ENCODE data around the gene MACROD1. TPM values are rescaled to one million over a fixed set of nuclear protein-coding genes. Genes with fewer than 3 reads are reported as not detected.

Gene MACROD1
- polyA plus RNA-seq, 2 donors, result 25.6 to 75.6 TPM

DNA sequence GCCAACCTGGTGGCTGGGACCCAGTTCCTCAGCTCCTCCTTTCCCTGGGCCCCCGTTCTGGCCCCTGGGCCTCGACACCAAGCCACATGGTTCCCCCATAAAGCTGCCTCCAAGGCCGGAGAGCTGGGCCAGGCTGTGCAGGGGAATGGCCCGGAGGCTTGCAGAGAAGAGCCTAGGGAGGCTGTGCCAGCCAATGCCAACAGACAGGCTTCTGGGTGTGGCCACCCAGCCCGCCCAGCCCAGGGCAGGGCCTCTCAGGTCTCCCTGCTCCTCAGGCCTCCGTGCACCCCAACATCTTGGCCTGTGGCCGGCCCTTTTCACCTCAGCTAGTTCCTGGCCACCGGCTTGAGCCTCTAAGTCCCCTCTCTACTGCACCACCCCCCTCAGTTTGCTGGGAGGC lies 147.6 kb downstream of the MACROD1 start:
- 59 to 70% methylated on average over 7 to 8 of the region's 8 CpGs for WGBS, 2 donors
- Histone ChIP-seq H3K27me3 (ENCODE audit: control insufficient read depth in 1 of 2, insufficient read depth in 2 of 2, low read length in 2 of 2) (no peaks in the 10 kb centered on the region), H3K36me3 (ENCODE audit: control insufficient read depth in 2 of 2, insufficient read depth in 2 of 2, low read length in 1 of 2) (no peaks in the 10 kb centered on the region), H3K9me3 (ENCODE audit: control insufficient read depth in 2 of 2, insufficient read depth in 1 of 2, low read depth in 1 of 2, low read length in 1 of 2) (no peaks in the 10 kb centered on the region), H3K4me3 (ENCODE audit: low read depth in 1 of 2, low read length in 2 of 2) (no peak overlapping the region), H3K27ac (ENCODE audit: low read depth in 2 of 2, low read length in 1 of 2) (no peak overlapping the region), H3K4me1 (ENCODE audit: control insufficient read depth in 2 of 2, insufficient read depth in 2 of 2, low read length in 1 of 2) (peaks cover 0 to 5% of the 10 kb centered on the region in 2 donors)

DNA sequence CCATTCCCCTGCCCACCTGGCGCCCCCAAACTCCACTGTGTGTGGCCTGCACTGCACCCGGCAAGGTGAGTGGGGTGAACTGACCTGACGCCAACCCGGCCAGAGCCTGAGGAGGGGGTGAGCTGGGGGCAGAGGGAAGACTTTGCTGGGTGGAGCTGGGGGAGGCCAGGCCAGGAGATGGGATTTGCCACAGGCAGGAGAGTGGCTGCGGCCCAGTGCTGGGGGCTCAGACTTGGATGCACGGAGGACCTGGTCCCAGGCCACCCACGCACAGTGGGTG lies 148.0 kb downstream of the MACROD1 start:
- Histone ChIP-seq H3K36me3 (ENCODE audit: control insufficient read depth in 2 of 2, insufficient read depth in 2 of 2, low read length in 1 of 2) (no peaks in the 10 kb centered on the region), H3K4me1 (ENCODE audit: control insufficient read depth in 2 of 2, insufficient read depth in 2 of 2, low read length in 1 of 2) (peaks cover 0 to 5% of the 10 kb centered on the region in 2 donors), H3K9me3 (ENCODE audit: control insufficient read depth in 2 of 2, insufficient read depth in 1 of 2, low read depth in 1 of 2, low read length in 1 of 2) (no peaks in the 10 kb centered on the region), H3K27me3 (ENCODE audit: control insufficient read depth in 1 of 2, insufficient read depth in 2 of 2, low read length in 2 of 2) (no peaks in the 10 kb centered on the region), H3K4me3 (ENCODE audit: low read depth in 1 of 2, low read length in 2 of 2) (no peak overlapping the region), H3K27ac (ENCODE audit: low read depth in 2 of 2, low read length in 1 of 2) (no peak overlapping the region)
- 74 to 81% methylated on average over 7 of the region's 7 CpGs for WGBS, 2 donors

DNA sequence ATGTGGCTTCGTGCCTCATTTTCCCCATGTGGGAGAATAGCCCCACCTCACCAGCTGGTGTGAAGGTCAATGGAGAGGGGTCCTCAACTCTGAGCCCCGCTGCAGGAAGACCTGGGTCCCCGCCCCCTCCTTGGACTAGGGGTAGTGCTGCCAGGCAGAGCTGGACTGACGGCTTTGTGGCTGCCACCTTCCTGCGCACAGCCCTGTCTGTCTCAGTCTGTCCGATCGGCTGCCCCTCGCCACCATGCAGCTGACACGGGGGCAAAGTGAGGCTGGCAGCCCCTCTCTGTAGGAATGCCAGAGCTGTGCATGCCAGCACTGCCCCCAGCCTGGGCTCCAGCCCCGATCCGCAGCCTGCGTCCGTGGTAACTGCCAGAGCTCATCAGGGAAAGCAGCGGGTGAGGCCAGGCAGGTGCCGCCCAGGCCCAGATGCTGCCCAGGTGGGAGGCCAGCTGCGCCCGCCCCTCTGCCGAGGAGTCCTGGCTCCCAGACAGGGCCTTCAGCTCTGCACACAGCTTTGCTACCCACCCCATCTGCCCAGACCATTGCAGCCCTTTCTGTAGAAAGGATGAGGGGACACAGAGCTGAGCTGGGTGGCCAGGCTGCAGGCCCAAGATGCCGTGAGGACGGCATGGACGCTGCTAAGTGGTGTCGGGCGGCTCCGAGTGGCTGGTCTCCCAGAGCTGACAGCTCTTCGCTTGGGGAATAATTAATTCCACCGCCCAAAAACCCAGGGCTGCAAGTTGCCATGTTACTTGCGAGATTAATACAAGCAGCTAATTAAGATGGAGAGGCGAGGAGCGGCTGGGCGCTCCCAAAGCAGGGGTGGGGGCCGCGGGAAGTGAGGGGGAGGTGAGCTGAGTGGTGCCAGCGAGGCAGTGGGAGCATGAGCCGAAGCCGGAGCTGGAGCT lies 149.7 kb downstream of the MACROD1 start:
- H3K4me3 ChIP-seq (ENCODE audit: low read depth in 1 of 2, low read length in 2 of 2), result no peak overlapping the region
- peaks cover 0 to under 1% of the 10 kb centered on the region in 2 donors for H3K9me3 ChIP-seq (ENCODE audit: control insufficient read depth in 2 of 2, insufficient read depth in 1 of 2, low read depth in 1 of 2, low read length in 1 of 2)
- no peak overlapping the region for H3K27ac ChIP-seq (ENCODE audit: low read depth in 2 of 2, low read length in 1 of 2)
- H3K27me3 ChIP-seq (ENCODE audit: control insufficient read depth in 1 of 2, insufficient read depth in 2 of 2, low read length in 2 of 2), result no peaks in the 10 kb centered on the region
- WGBS, 2 donors, result 87 to 91% methylated on average over 33 to 35 of the region's 35 CpGs
- H3K36me3 ChIP-seq (ENCODE audit: control insufficient read depth in 2 of 2, insufficient read depth in 2 of 2, low read length in 1 of 2), result no peaks in the 10 kb centered on the region
- peaks cover 0 to 1% of the 10 kb centered on the region in 2 donors for H3K4me1 ChIP-seq (ENCODE audit: control insufficient read depth in 2 of 2, insufficient read depth in 2 of 2, low read length in 1 of 2)

DNA sequence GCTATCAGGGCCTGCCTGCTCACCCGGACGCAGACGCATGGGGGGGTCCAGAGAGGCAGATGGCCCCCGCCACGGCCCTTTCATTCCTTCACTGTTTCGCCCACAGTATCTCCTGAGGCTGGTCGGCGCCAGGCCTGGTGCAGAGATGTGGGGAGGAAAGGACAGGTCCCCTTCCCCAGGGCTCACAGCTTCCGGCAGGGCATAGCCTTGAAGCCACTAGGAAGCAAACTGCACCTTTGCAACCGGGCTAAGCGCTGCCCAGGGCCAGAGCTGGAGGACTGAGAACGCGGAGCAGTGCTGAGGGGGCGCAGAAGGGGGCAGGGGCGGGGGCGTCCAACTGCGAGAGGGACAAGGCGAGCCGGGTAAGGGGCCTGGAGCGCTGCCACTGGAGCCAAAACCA lies 150.4 kb downstream of the MACROD1 start:
- Histone ChIP-seq H3K4me1 (ENCODE audit: control insufficient read depth in 2 of 2, insufficient read depth in 2 of 2, low read length in 1 of 2) (no peaks in the 10 kb centered on the region), H3K27me3 (ENCODE audit: control insufficient read depth in 1 of 2, insufficient read depth in 2 of 2, low read length in 2 of 2) (no peaks in the 10 kb centered on the region), H3K9me3 (ENCODE audit: control insufficient read depth in 2 of 2, insufficient read depth in 1 of 2, low read depth in 1 of 2, low read length in 1 of 2) (peaks cover 0 to 6% of the 10 kb centered on the region in 2 donors), H3K36me3 (ENCODE audit: control insufficient read depth in 2 of 2, insufficient read depth in 2 of 2, low read length in 1 of 2) (no peaks in the 10 kb centered on the region), H3K27ac (ENCODE audit: low read depth in 2 of 2, low read length in 1 of 2) (no peak overlapping the region), H3K4me3 (ENCODE audit: low read depth in 1 of 2, low read length in 2 of 2) (no peak overlapping the region)
- WGBS, 2 donors, result 87 to 88% methylated on average over 20 of the region's 20 CpGs

DNA sequence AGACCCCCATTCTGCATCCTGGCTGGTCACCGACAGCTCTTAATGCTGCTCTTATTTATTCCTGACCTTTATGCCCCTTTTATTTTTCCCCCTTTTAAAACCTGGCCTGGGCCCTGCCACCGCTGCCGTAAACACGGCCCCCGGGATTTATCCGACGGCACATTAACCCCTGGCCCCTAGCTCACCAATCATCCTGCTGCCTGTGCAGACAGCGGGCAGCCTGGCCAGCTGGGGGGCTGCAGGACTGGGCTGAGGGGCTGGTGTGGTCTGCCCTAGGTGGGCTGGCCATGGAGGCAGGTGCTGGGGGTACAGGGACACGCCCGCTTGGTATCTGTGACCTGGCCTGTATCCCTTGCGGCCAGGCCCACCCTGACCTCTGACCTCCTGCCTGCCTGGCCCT lies 151.6 kb downstream of the MACROD1 start:
- WGBS, 2 donors, result 88 to 89% methylated on average over 11 of the region's 11 CpGs
- H3K27ac ChIP-seq (ENCODE audit: low read depth in 2 of 2, low read length in 1 of 2), result no peak overlapping the region
- H3K4me1 ChIP-seq (ENCODE audit: control insufficient read depth in 2 of 2, insufficient read depth in 2 of 2, low read length in 1 of 2), result no peaks in the 10 kb centered on the region
- peaks cover 3 to 9% of the 10 kb centered on the region in 2 donors for H3K9me3 ChIP-seq (ENCODE audit: control insufficient read depth in 2 of 2, insufficient read depth in 1 of 2, low read depth in 1 of 2, low read length in 1 of 2)
- H3K4me3 ChIP-seq (ENCODE audit: low read depth in 1 of 2, low read length in 2 of 2), result no peak overlapping the region
- H3K27me3 ChIP-seq (ENCODE audit: control insufficient read depth in 1 of 2, insufficient read depth in 2 of 2, low read length in 2 of 2), result no peaks in the 10 kb centered on the region
- H3K36me3 ChIP-seq (ENCODE audit: control insufficient read depth in 2 of 2, insufficient read depth in 2 of 2, low read length in 1 of 2), result no peaks in the 10 kb centered on the region

DNA sequence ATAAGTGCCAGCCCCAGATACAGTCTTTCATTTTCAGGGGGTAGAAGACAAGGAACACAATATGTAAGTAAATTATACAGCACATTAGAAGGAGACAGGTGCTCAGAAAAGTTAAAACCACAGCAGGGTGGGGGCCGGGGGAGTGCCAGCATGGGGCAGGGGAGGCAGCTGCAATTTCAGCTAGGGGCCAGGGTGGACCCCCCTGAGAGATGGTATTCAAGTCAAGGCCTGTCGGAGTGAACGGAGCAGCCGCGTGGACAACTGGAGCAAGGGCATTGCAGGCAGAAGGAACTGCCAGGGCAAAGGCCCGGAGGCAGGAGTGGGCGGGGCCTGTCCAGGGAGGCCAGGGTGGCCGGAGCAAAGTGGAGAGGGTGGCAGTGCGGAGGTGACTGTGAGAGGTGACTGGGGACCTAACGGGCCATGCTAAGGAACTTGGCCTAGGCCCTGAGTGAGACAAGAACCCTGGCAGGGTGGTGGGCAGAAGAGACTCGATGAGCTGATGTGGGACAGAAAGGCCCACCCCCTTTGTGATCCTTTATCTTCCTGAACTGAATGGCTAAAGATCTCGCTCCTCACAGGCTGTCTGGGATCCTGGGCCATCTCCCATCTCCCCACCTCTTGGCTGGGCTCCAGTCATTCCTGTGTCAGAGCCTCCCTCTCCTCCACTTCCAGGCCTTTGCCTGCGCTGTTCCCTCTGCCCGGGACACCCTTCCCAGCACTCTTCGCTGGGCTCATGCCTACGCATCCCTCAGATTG lies 152.6 kb downstream of the MACROD1 start:
- Histone ChIP-seq H3K27ac (ENCODE audit: low read depth in 2 of 2, low read length in 1 of 2) (no peak overlapping the region), H3K27me3 (ENCODE audit: control insufficient read depth in 1 of 2, insufficient read depth in 2 of 2, low read length in 2 of 2) (no peaks in the 10 kb centered on the region), H3K9me3 (ENCODE audit: control insufficient read depth in 2 of 2, insufficient read depth in 1 of 2, low read depth in 1 of 2, low read length in 1 of 2) (peaks cover 3 to 9% of the 10 kb centered on the region in 2 donors), H3K4me3 (ENCODE audit: low read depth in 1 of 2, low read length in 2 of 2) (no peak overlapping the region), H3K4me1 (ENCODE audit: control insufficient read depth in 2 of 2, insufficient read depth in 2 of 2, low read length in 1 of 2) (no peaks in the 10 kb centered on the region), H3K36me3 (ENCODE audit: control insufficient read depth in 2 of 2, insufficient read depth in 2 of 2, low read length in 1 of 2) (no peaks in the 10 kb centered on the region)
- WGBS, 2 donors, result 85 to 89% methylated on average over 16 of the region's 16 CpGs

DNA sequence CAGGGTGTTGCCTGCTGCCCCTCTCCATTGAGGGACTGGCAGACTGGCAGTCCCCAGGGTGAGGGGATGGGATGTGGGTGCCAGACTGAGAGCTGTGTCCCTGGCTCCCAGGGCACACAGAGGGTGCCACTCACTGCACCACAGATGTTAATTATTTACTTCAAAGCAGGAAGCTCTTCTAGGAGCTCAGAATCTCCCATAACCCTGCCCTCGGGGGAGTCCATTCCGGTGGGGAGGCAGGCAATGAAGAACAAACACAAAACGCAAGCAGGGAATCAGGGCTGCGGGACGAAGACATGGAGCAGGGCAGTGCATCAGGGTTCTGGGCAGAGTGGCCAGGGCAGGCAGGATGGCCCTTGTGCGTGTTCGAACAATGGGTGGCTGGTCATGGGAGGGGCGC lies 154.5 kb downstream of the MACROD1 start:
- no peak overlapping the region for H3K27ac ChIP-seq (ENCODE audit: low read depth in 2 of 2, low read length in 1 of 2)
- no peaks in the 10 kb centered on the region for H3K27me3 ChIP-seq (ENCODE audit: control insufficient read depth in 1 of 2, insufficient read depth in 2 of 2, low read length in 2 of 2)
- 87 to 92% methylated on average over 8 of the region's 8 CpGs for WGBS, 2 donors
- H3K4me1 ChIP-seq (ENCODE audit: control insufficient read depth in 2 of 2, insufficient read depth in 2 of 2, low read length in 1 of 2), result peaks cover 3 to 10% of the 10 kb centered on the region in 2 donors
- no peak overlapping the region for H3K4me3 ChIP-seq (ENCODE audit: low read depth in 1 of 2, low read length in 2 of 2)
- no peaks in the 10 kb centered on the region for H3K36me3 ChIP-seq (ENCODE audit: control insufficient read depth in 2 of 2, insufficient read depth in 2 of 2, low read length in 1 of 2)
- peaks cover 3 to 9% of the 10 kb centered on the region in 2 donors for H3K9me3 ChIP-seq (ENCODE audit: control insufficient read depth in 2 of 2, insufficient read depth in 1 of 2, low read depth in 1 of 2, low read length in 1 of 2)

DNA sequence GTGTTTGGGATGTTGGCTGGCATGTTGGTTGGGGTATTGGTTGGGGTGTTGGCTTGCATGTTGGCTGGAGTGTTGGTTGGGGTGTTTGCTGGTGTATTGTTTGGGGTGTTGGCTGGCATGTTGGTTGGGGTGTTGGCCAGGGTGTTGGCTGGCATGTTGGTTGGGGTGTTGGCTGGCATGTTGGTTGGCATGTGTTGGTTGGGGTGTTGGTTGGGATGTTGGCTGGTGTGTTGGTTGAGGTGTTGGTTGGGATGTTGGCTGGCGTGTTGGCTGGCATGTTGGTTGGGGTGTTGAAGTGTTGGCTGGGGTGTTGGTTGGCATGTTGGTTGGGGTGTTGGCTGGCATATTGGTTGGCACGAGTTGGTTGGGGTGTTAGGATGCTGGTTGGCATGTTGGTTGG lies 155.1 kb downstream of the MACROD1 start:
- Histone ChIP-seq H3K9me3 (ENCODE audit: control insufficient read depth in 2 of 2, insufficient read depth in 1 of 2, low read depth in 1 of 2, low read length in 1 of 2) (peaks cover 3 to 9% of the 10 kb centered on the region in 2 donors), H3K36me3 (ENCODE audit: control insufficient read depth in 2 of 2, insufficient read depth in 2 of 2, low read length in 1 of 2) (no peaks in the 10 kb centered on the region), H3K27me3 (ENCODE audit: control insufficient read depth in 1 of 2, insufficient read depth in 2 of 2, low read length in 2 of 2) (no peaks in the 10 kb centered on the region), H3K4me3 (ENCODE audit: low read depth in 1 of 2, low read length in 2 of 2) (no peak overlapping the region), H3K4me1 (ENCODE audit: control insufficient read depth in 2 of 2, insufficient read depth in 2 of 2, low read length in 1 of 2) (peaks cover 3 to 10% of the 10 kb centered on the region in 2 donors), H3K27ac (ENCODE audit: low read depth in 2 of 2, low read length in 1 of 2) (no peak overlapping the region)
- WGBS, 2 donors, result 83 to 92% methylated on average over 2 of the region's 2 CpGs

DNA sequence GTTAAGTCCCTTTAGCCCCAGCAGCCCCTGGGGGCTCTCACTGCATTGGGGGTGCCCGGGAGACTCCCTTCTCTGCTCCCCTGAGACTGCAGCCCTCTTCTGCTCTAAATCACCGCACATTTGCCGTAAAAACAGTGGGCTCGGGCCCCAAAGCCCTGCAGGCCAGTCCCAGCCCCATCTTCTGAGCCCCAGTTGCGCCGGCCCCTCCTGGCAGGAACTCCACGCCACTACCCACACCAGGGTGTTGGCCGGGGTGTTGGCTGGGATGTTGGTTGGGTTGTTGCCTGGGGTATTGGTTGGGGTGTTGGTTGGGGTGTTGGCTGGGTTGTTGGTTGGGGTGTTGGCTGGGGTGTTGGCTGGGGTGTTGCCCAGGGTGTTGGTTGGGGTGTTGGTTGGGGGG lies 156.2 kb downstream of the MACROD1 start:
- Histone ChIP-seq H3K4me1 (ENCODE audit: control insufficient read depth in 2 of 2, insufficient read depth in 2 of 2, low read length in 1 of 2) (peaks cover 3 to 10% of the 10 kb centered on the region in 2 donors), H3K4me3 (ENCODE audit: low read depth in 1 of 2, low read length in 2 of 2) (no peak overlapping the region), H3K9me3 (ENCODE audit: control insufficient read depth in 2 of 2, insufficient read depth in 1 of 2, low read depth in 1 of 2, low read length in 1 of 2) (peaks cover 3 to 9% of the 10 kb centered on the region in 2 donors), H3K27ac (ENCODE audit: low read depth in 2 of 2, low read length in 1 of 2) (no peak overlapping the region), H3K36me3 (ENCODE audit: control insufficient read depth in 2 of 2, insufficient read depth in 2 of 2, low read length in 1 of 2) (no peaks in the 10 kb centered on the region), H3K27me3 (ENCODE audit: control insufficient read depth in 1 of 2, insufficient read depth in 2 of 2, low read length in 2 of 2) (no peaks in the 10 kb centered on the region)
- 94 to 96% methylated on average over 8 of the region's 8 CpGs for WGBS, 2 donors
